GM12878 (cell line): ENCODE results near the gene LGALS8. TPM values are rescaled to one million over a fixed set of nuclear protein-coding genes. Genes with fewer than 3 reads are reported as not detected.
A peak's percentile ranks its signal among the peaks of the same experiment; 100 is the strongest.

Experiments
- ATF7 ChIP-seq: fragments of 450-650 bp; IDR thresholded peaks from 2 replicates; pipeline ENCODE4 v1.6.1; 2016; ENCODE audit warnings: low read depth, mild to moderate bottlenecking
- BCL11A ChIP-seq: IDR thresholded peaks from 2 replicates; pipeline ENCODE4 v1.6.1; 2011; ENCODE audit warnings: low read depth, low read length
- CBX3 ChIP-seq: fragments of 200-600 bp; sonication (generic); IDR thresholded peaks from 2 replicates; pipeline ENCODE4 v1.6.1; 2016; ENCODE audit warnings: low read depth, borderline replicate concordance
- EED ChIP-seq: sonication (generic); IDR thresholded peaks from 2 replicates; pipeline ENCODE4 v1.6.1; 2016; ENCODE audit warnings: antibody characterized with exemption, low read depth
- EGR1 ChIP-seq, 2 experiments: IDR thresholded peaks; 1 replicate in 1 of 2; 2 replicates in 1 of 2; pipeline ENCODE4 v1.6.1; 2011 to 2012; ENCODE audit warnings: low read depth in 2 of 2, low read length in 2 of 2, borderline replicate concordance in 1 of 2, mild to moderate bottlenecking in 1 of 2, moderate library complexity in 1 of 2
- JUND ChIP-seq: IDR thresholded peaks from 2 replicates; pipeline ENCODE4 v1.6.1; 2012; ENCODE audit warnings: low read depth, mild to moderate bottlenecking, low read length, improper control_type of control experiment, moderate library complexity
- KDM1A ChIP-seq: fragments of 200-600 bp; sonication (generic); IDR thresholded peaks from 2 replicates; pipeline ENCODE4 v1.6.1; 2016; ENCODE audit warnings: borderline replicate concordance
- NBN ChIP-seq: fragments of 450-650 bp; IDR thresholded peaks from 2 replicates; pipeline ENCODE4 v1.6.1; 2016
- NR2C1 ChIP-seq: fragments of 450-650 bp; IDR thresholded peaks from 2 replicates; pipeline ENCODE4 v1.6.1; 2017; ENCODE audit warnings: antibody characterized with exemption, mild to moderate bottlenecking, moderate library complexity
- NR2C2 ChIP-seq: IDR thresholded peaks from 2 replicates; pipeline ENCODE4 v1.6.1; 2011; ENCODE audit warnings: borderline replicate concordance, low read depth; ENCODE audit not compliant: control insufficient read depth, insufficient read length
- SP1 ChIP-seq: IDR thresholded peaks from one replicate; pipeline ENCODE4 v1.6.1; 2011; ENCODE audit warnings: low read depth, low read length
- STAT3 ChIP-seq: IDR thresholded peaks from 2 replicates; pipeline ENCODE4 v1.6.1; 2011; ENCODE audit warnings: low read depth, low read length, improper control_type of control experiment
- polyA plus RNA-seq, 11 experiments: library from polyadenylated mRNA; depleted of rRNA in 4 of 11; unstranded in 6 of 11; stranded (reverse) in 5 of 11; fragments of >200 nt; fragmentation: Nextera tagmentation in 4 of 11; fragmentation: Illumina TruSeq in 1 of 11; extraction: Ambion mirVana in 4 of 11; extraction: Trizol in 1 of 11; gene quantifications; 1 replicate in 1 of 11; 2 replicates in 10 of 11; pipeline versions ENCODE4 v1.2.1 to v1.2.3, GENCODE V29; 2011 to 2016; ENCODE audit warnings: inconsistent platforms in 2 of 11, missing spikeins in 2 of 11, low read depth in 1 of 11
- total RNA-seq, 4 experiments: library from RNA; depleted of rRNA in 3 of 4; stranded (reverse); fragments of >200 nt in 3 of 4; fragmentation: Illumina TruSeq in 1 of 4; extraction: Trizol in 1 of 4; gene quantifications; 2 replicates each; pipeline versions ENCODE4 v1.2.1 to v1.2.3, GENCODE V29; 2013 to 2021
- TF ChIP-seq, protein P1 (sequence below): IDR thresholded peaks from 2 replicates; pipeline ENCODE4 v1.6.1; 2012; ENCODE audit warnings: low read depth, low read length, improper control_type of control experiment
- TF ChIP-seq, protein P2 (sequence below): IDR thresholded peaks from 2 replicates; pipeline ENCODE4 v1.6.1; 2011; ENCODE audit warnings: low read depth, low read length, improper control_type of control experiment, borderline replicate concordance
- TF ChIP-seq, protein P3 (sequence below): fragments of 450-650 bp; formaldehyde crosslinking; IDR thresholded peaks from 2 replicates; pipeline ENCODE4 v1.4.0; 2020; ENCODE audit warnings: mild to moderate bottlenecking, moderate library complexity
- TF ChIP-seq, protein P4 (sequence below): fragments of 450-650 bp; IDR thresholded peaks from 2 replicates; pipeline ENCODE4 v1.6.1; 2018; ENCODE audit warnings: borderline replicate concordance, mild to moderate bottlenecking; ENCODE audit not compliant: partially characterized antibody
- TF ChIP-seq, protein P5 (sequence below): fragments of 450-650 bp; IDR thresholded peaks from 2 replicates; pipeline ENCODE4 v1.6.1; 2017; ENCODE audit warnings: borderline replicate concordance
- TF ChIP-seq, protein P6 (sequence below): fragments of 450-650 bp; IDR thresholded peaks from 2 replicates; pipeline ENCODE4 v1.6.1; 2016; ENCODE audit warnings: mild to moderate bottlenecking

LGALS8 gene
- total and polyA plus RNA-seq, 10 of the 15 experiments (the other 5 are each of a cell fraction or from before 2014, with no cell fraction given): 15.4 to 86.5 (median 19.2) TPM

DNA sequence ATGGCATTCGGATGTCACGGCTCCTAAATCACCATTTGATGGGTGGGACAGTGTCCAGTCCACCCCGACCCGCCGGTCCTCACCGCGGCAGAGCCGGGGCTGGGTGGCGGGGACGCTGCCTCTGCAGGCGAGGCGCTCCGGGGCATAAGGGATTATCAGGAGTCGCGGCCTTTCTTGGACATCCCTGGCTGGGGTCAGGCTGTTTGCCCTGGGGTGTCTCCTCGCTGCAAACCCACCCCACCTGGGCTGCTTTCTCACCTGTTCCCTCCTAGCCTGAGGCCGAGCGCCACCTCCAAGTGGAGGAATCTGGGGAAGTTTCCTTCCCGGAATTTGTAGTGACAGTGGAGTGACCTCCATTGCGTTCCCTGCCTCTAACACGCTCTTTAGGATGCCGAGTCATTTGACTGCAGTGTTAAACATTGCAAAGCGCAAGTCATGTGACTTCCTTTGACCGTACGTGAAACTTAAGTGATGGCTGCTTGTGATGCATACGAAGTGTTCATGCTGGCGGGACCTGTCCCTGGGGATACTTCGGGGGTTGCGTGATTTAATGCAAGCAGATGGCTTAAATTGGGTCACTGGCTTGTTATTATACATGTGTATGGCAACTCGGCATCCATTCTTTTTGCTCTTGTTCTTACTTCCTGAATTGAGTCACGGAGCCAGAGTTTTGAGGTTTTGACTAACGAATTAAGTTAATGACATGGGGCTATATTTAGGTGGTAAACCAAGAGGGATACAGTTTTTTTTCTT lies 536 bp downstream of the LGALS8 start (continued):
- TF ChIP-seq, protein P1, sequence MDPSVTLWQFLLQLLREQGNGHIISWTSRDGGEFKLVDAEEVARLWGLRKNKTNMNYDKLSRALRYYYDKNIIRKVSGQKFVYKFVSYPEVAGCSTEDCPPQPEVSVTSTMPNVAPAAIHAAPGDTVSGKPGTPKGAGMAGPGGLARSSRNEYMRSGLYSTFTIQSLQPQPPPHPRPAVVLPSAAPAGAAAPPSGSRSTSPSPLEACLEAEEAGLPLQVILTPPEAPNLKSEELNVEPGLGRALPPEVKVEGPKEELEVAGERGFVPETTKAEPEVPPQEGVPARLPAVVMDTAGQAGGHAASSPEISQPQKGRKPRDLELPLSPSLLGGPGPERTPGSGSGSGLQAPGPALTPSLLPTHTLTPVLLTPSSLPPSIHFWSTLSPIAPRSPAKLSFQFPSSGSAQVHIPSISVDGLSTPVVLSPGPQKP: no peak
- TF ChIP-seq, protein P2, sequence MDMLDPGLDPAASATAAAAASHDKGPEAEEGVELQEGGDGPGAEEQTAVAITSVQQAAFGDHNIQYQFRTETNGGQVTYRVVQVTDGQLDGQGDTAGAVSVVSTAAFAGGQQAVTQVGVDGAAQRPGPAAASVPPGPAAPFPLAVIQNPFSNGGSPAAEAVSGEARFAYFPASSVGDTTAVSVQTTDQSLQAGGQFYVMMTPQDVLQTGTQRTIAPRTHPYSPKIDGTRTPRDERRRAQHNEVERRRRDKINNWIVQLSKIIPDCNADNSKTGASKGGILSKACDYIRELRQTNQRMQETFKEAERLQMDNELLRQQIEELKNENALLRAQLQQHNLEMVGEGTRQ: peak; percentile 61
- no peak for TF ChIP-seq STAT3
- TF ChIP-seq NR2C1: no peak
- no peak for TF ChIP-seq BCL11A
- no peak for TF ChIP-seq NR2C2
- TF ChIP-seq CBX3: no peak
- TF ChIP-seq NBN: peak; percentile 38; the same call in 1 of the 2 replicates
- no peak for TF ChIP-seq JUND
- TF ChIP-seq, protein P3, sequence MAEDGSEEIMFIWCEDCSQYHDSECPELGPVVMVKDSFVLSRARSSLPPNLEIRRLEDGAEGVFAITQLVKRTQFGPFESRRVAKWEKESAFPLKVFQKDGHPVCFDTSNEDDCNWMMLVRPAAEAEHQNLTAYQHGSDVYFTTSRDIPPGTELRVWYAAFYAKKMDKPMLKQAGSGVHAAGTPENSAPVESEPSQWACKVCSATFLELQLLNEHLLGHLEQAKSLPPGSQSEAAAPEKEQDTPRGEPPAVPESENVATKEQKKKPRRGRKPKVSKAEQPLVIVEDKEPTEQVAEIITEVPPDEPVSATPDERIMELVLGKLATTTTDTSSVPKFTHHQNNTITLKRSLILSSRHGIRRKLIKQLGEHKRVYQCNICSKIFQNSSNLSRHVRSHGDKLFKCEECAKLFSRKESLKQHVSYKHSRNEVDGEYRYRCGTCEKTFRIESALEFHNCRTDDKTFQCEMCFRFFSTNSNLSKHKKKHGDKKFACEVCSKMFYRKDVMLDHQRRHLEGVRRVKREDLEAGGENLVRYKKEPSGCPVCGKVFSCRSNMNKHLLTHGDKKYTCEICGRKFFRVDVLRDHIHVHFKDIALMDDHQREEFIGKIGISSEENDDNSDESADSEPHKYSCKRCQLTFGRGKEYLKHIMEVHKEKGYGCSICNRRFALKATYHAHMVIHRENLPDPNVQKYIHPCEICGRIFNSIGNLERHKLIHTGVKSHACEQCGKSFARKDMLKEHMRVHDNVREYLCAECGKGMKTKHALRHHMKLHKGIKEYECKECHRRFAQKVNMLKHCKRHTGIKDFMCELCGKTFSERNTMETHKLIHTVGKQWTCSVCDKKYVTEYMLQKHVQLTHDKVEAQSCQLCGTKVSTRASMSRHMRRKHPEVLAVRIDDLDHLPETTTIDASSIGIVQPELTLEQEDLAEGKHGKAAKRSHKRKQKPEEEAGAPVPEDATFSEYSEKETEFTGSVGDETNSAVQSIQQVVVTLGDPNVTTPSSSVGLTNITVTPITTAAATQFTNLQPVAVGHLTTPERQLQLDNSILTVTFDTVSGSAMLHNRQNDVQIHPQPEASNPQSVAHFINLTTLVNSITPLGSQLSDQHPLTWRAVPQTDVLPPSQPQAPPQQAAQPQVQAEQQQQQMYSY: no peak
- TF ChIP-seq SP1: no peak
- TF ChIP-seq EGR1 (IDR thresholded peaks at IDR 0.05; ENCODE audit: borderline replicate concordance in 1 of 2, low read depth in 2 of 2, low read length in 2 of 2): no peak
- TF ChIP-seq ATF7: peak; percentile 60
- TF ChIP-seq, protein P4, sequence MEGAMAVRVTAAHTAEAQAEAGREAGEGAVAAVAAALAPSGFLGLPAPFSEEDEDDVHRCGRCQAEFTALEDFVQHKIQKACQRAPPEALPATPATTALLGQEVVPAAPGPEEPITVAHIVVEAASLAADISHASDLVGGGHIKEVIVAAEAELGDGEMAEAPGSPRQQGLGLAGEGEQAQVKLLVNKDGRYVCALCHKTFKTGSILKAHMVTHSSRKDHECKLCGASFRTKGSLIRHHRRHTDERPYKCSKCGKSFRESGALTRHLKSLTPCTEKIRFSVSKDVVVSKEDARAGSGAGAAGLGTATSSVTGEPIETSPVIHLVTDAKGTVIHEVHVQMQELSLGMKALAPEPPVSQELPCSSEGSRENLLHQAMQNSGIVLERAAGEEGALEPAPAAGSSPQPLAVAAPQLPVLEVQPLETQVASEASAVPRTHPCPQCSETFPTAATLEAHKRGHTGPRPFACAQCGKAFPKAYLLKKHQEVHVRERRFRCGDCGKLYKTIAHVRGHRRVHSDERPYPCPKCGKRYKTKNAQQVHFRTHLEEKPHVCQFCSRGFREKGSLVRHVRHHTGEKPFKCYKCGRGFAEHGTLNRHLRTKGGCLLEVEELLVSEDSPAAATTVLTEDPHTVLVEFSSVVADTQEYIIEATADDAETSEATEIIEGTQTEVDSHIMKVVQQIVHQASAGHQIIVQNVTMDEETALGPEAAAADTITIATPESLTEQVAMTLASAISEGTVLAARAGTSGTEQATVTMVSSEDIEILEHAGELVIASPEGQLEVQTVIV: no peak
- TF ChIP-seq, protein P5, sequence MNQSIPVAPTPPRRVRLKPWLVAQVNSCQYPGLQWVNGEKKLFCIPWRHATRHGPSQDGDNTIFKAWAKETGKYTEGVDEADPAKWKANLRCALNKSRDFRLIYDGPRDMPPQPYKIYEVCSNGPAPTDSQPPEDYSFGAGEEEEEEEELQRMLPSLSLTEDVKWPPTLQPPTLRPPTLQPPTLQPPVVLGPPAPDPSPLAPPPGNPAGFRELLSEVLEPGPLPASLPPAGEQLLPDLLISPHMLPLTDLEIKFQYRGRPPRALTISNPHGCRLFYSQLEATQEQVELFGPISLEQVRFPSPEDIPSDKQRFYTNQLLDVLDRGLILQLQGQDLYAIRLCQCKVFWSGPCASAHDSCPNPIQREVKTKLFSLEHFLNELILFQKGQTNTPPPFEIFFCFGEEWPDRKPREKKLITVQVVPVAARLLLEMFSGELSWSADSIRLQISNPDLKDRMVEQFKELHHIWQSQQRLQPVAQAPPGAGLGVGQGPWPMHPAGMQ: no peak
- TF ChIP-seq KDM1A: no peak
- TF ChIP-seq EED: no peak
- TF ChIP-seq, protein P6, sequence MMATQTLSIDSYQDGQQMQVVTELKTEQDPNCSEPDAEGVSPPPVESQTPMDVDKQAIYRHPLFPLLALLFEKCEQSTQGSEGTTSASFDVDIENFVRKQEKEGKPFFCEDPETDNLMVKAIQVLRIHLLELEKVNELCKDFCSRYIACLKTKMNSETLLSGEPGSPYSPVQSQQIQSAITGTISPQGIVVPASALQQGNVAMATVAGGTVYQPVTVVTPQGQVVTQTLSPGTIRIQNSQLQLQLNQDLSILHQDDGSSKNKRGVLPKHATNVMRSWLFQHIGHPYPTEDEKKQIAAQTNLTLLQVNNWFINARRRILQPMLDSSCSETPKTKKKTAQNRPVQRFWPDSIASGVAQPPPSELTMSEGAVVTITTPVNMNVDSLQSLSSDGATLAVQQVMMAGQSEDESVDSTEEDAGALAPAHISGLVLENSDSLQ: peak; percentile 59; the same call in 1 of the 2 replicates
